Stimulated activated CD8-positive, alpha-beta memory T cell treated with anti-CD3 and anti-CD28 coated beads, Interleukin-7, amount 100 ng/mL, for 24 hours (primary cell): ENCODE measurements around the gene CERS5.
A peak's percentile ranks its signal among the peaks of the same experiment; 100 is the strongest.

Source experiments
- DNase-seq: peaks from one replicate; pipeline ENCODE4 v3.0.0-alpha.2; 2020; ENCODE audit warnings: low read depth

Gene CERS5

GRCh38 chr12:50167049-50167828 is at the start of gene CERS5:
Gene CERS5, minus strand, starts transcription at chr12:50167369. Its CDS starts 72 bp downstream, at chr12:50167297.
- peak; percentile 90 for DNase-seq

- DNase-seq = no peak
Observed at GRCh38 chr12:50215033-50215432, 47.9 kb upstream of the CERS5 start.

- DNase-seq = no peak
Observed at GRCh38 chr12:50214018-50214417, 46.8 kb upstream of the CERS5 start.

GRCh38 chr12:50213439-50213838 is 46.3 kb upstream of the CERS5 start:
- DNase-seq = no peak

GRCh38 chr12:50212071-50212467 is 44.9 kb upstream of the CERS5 start:
- DNase-seq = no peak

- DNase-seq = no peak
Observed at GRCh38 chr12:50211392-50212070, 44.4 kb upstream of the CERS5 start.

- no peak for DNase-seq
Observed at GRCh38 chr12:50207424-50207823, 40.3 kb upstream of the CERS5 start.

GRCh38 chr12:50205648-50206047 is 38.5 kb upstream of the CERS5 start:
- DNase-seq = no peak

GRCh38 chr12:50203691-50204090 is 36.5 kb upstream of the CERS5 start:
- no peak for DNase-seq

GRCh38 chr12:50201987-50202521 is 34.9 kb upstream of the CERS5 start:
- DNase-seq = no peak

- DNase-seq = no peak
Observed at GRCh38 chr12:50200552-50201273, 33.5 kb upstream of the CERS5 start.

- no peak for DNase-seq
Observed at GRCh38 chr12:50198829-50199228, 31.7 kb upstream of the CERS5 start.

- DNase-seq = no peak
Observed at GRCh38 chr12:50197297-50197727, 30.1 kb upstream of the CERS5 start.

- DNase-seq = no peak
Observed at GRCh38 chr12:50196537-50196936, 29.4 kb upstream of the CERS5 start.

- DNase-seq = no peak
Observed at GRCh38 chr12:50195832-50196231, 28.7 kb upstream of the CERS5 start.

- DNase-seq = no peak
Observed at GRCh38 chr12:50192908-50193307, 25.7 kb upstream of the CERS5 start.

GRCh38 chr12:50192236-50192635 is 25.1 kb upstream of the CERS5 start:
- DNase-seq = no peak

GRCh38 chr12:50190859-50191258 is 23.7 kb upstream of the CERS5 start:
- DNase-seq = no peak

- no peak for DNase-seq
Observed at GRCh38 chr12:50188875-50189575, 21.9 kb upstream of the CERS5 start.

- DNase-seq = no peak
Observed at GRCh38 chr12:50188241-50188781, 21.1 kb upstream of the CERS5 start.

GRCh38 chr12:50187084-50187900 is 20.1 kb upstream of the CERS5 start:
- no peak for DNase-seq
